CMK (cell line): ENCODE results near the gene TNPO2.
"Not testable (repeated sequence)": the region's sequence is repeated elsewhere in the genome, so short reads cannot be mapped to it uniquely, and the experiment has no call there.

Experiments
- DNase-seq: peaks from one replicate; pipeline ENCODE4 v3.0.0-alpha.2; 2010; ENCODE audit warnings: low read depth

Gene TNPO2

GRCh38 chr19:12736995-12737834 lies 13.5 kb upstream of the TNPO2 start, which contains the start of gene GET3:
GET3 (plus strand) TSS chr19:12737497; CDS start chr19:12737506, 9 bp downstream.
- peak; percentile 98 for DNase-seq

GRCh38 chr19:12733369-12734214 lies 9.9 kb upstream of the TNPO2 start:
- peak; percentile 66 for DNase-seq

DNA sequence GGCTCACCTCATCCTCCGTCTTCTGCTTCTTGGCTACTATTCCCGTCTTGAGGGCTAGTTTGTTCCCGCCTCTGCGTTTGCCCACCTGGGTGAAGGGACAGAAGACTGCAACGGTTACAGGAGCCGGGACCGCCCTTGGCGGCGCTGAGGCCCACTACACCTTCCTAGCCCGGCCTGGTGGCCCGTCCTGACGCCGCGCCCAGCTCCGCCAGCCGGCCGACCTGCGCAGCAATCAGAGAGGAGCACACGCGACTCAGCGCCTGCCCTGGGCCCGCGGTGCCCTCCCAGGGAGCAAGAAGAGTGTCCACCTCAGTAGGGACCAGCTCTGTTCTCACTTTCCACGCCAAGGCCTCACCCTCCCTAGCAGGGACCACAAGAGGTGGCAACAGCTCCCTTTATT lies 7.6 kb upstream of the TNPO2 start:
- DNase-seq: no peak

- DNase-seq: no peak
Measured at GRCh38 chr19:12730064-12730463, 6.3 kb upstream of the TNPO2 start.

DNA sequence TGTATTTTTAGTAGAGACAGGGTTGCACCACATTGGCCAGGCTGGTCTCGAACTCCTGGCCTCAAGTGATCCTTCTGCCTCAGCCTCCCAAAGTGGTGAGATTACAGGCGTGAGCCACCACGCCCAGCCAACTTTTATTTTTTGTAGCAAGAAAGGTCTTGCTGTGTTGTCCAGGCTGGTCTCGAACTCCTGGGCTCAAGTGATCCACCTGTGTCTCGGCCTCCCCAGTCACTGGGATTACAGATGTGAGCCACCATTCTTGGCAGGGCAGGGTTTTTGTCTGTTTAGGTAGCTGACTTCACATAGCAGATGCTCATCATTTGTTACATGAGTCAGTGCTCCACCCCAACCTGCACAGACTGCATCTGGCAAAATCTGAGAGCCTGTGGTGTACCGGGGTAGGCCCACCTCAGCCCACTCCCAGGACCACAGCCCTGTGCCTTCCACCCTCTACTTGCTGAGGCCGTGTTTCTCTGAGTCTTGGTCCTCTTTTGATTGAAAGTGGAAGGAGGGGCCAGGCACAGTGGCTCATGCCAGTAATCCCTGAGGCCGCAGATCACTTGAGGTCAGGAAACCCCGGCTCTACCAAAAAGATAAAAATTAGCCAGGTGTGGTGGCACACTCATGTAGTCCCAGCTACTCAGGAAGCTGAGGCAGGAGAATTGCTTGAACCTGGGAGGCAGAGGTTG lies 4.2 kb upstream of the TNPO2 start:
- DNase-seq: no peak

GRCh38 chr19:12726988-12727316 lies 3.2 kb upstream of the TNPO2 start:
- DNase-seq: no peak

DNA sequence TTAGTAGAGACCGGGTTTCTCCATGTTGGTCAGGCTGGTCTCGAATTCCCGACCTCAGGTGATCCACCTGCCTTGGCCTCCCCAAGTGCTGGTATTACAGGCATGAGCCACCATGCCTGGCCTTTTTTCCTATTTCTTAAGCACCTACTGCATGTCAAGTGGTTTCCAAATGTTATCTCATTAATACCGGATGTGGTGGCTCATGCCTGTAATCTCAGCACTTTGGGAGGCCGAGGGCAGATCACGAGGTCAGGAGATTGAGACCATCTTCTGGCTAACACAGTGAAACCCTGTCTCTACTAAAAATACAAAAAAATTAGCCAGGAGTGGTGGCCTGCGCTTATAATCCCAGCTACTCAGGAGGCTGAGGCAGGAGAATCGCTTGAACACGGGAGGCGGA lies 1.9 kb upstream of the TNPO2 start:
- DNase-seq: not testable (repeated sequence)

DNA sequence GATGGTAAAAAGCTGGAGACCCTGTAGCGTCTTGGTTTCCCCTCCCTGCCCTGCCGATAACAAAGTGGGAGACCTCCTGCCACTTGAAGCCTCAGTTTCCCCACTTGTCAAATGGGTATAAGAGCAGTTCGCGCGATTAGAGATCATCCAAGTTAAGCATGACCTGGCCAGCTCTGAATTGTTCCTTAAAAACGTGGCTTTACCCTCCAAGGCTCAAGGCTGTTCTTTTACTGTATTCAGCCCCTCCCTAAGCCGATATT lies 421 bp downstream of the TNPO2 start:
- no peak for DNase-seq

DNA sequence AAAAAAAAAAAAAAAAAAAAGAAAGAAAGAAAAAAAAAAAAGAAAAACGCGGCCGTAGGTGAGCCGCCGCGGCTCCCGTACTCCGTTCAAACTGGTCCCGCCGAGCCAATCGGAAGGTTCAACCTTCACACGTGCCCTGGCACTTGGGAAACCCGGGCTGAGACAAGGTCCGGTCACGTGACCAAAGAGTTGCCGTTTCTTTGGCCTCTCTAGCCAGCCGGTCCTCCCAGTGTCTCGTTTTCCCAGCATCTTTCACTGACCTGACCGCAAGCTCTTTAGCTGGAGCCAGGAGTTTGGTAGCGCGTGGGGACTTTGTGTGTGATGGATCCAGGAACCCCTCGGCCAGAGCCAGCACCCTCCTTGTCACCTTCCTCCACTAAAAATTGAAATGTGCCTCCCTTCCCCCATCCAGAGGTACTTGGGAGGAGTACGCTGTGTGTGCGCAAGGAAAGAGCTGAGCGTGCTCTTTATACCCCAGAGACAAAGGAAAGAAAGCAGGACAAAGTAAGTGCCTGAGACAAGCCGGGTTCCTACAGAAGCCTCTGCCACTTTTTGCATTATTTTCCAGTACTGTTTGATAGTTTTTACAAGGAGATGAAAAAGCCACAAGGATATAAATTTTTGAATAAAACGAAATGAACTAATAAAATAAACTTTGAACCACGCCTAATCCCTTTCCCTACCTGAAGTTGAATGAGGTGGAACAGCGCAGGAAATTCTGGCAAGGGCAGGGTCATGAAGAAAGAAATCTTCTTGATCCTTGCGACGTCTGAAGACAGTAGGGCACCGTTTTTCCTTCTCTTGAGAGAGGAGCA lies 959 bp downstream of the TNPO2 start:
- peak; percentile 98 for DNase-seq

GRCh38 chr19:12721656-12722565 lies 1.8 kb downstream of the TNPO2 start:
- DNase-seq: peak; percentile 48

GRCh38 chr19:12720851-12721655 lies 2.7 kb downstream of the TNPO2 start:
- DNase-seq: no peak

GRCh38 chr19:12720296-12720695 lies 3.4 kb downstream of the TNPO2 start:
- DNase-seq: no peak

DNA sequence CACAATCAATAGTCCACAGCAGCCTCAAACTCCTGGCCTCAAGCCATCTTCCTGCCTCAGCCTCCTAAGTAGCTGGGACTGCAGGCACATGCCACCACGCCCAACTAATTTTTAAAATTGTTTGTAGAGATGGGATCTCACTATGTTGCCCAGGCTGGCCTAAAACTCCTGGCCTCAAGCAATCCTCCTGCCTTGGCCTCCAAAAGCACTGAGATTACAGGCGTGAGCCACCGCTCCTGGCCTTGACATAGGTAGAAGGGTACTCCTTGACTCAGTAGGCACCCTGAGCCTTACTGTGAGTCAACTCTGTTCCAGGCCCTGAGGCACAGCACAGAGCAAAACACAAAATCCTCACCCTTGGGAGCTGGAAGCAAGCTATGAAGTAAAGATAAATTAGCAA lies 7.8 kb downstream of the TNPO2 start:
- no peak for DNase-seq

DNA sequence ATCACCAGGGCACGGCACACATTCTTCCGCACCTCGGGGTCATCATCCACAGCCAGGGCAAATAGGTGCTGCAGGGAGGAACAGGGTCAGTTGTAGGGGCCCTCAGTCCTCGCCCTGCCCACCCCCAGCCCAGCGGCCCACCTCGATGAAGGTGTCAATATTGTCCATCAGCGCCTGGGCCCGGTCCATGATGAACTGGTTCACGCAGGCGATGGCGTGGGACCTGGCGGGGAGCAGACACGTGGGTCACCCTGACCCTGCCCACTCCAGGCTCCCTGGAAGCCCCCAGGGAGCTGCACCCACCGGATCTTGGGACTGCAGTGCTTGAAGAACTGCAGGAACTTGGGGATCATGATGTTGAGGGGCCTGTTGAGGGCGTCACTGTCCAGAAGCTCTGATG lies 8.6 kb downstream of the TNPO2 start:
- DNase-seq: no peak

DNA sequence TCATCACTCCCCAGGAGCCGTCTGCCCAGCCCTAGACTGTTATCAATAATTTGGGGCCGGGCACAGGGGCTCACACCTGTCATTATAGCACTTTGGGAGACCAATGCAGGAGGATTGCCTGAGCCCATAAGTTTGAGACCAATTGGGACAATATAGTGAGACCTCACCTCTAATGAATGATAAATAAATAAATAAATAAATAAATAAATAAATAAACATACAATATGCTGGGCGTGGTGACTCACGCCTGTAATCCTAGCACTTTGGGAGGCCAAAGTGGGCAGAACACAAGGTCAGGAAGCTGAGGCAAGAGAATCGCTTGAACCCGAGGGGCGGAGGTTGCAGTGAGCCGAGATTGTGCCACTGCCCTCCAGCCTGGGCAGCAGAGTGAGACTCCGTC lies 10.4 kb downstream of the TNPO2 start:
- DNase-seq: not testable (repeated sequence)

DNA sequence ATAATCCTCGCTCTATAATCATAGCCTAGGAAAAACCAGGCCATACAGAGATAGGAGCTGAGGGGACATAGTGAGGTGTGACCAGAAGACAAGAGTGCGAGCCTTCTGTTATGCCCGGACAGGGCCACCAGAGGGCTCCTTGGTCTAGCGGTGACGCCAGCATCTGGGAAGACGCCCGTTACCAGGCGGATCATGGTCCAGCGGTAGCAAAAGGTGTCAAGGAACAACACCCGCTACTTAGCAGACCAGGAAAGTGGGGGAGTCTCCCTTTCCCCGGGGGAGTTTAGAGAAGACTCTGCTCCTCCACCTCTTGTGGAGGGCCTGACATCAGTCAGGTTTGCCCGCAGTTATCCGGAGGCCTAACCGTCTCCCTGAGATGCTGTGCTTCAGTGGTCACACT lies 11.7 kb downstream of the TNPO2 start:
- DNase-seq: not testable (repeated sequence)

DNA sequence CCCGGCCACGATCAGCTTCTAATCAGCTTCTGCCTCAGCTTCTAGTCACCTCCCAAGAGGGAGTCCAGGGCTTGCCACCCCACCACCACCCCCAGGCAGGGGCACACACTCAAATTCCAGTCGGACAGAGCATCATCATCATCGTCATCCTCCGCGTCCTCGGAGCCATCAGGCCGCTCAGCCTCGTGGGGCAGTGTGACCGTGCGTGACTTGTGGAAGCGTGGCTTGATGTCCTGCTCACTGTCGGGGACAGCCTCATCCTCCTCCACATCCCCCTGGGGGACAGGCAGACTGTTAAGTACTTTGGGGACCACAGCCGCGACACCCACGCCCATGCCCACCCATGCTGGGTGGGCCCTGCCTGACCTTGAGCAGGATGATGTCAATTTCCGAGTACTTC lies 12.5 kb downstream of the TNPO2 start:
- DNase-seq: no peak

DNA sequence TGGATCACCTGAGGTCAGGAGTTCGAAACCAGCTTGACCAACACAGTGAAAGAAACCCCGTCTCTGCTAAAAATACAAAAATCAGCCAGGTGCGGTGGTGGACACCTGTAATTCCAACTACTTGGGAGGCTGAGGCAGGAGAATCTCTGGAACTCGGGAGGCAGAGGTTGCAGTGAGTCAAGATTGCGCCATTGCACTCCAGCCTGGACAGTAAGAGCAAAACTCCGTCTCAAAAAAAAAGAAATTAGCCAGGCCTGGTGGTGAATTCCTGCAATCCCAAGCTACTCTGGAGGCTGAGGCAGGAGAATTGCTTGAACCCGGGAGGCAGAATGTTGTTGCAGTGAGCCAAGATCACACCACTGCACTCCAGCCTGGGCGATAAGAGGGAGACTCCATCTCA lies 15.1 kb downstream of the TNPO2 start:
- no peak for DNase-seq

- DNase-seq: no peak
Measured at GRCh38 chr19:12706332-12706718, 17.4 kb downstream of the TNPO2 start.

DNA sequence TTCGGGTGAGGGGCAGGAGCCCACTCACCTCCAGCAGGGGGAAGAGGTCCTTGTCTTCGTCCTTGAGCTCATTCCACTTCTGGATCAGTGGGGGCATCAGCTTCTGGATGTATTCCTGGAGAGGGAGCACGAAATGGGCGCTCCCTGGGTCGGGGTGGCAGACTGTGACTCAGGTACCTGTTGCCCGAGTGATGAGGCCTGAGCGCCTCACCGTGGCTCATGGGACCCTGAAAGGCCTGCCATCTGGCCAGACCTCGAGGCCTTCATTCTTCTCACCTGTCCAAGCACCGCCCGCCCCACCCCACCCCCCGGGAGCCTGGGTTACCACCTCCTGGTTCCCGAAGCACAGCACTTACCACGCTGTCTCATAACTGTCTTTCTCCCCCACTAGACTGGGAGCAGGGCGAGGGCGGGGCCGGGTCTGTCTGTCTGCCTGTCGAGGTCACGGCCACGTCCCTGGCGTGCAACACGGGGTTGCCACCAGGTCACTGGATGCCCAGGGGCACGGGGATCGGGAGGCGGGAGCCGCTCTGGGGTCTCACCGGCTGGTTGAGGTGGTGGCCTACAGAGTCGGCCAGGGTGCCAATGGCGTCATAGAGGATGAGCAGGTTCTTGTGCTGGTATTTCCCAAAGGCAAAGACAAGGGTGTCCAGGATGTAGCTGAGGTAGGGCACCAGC lies 17.9 kb downstream of the TNPO2 start:
- no peak for DNase-seq
